G401 (cell line): ENCODE measurements around the gene USP32. TPM values are rescaled to one million over a fixed set of nuclear protein-coding genes. Genes with fewer than 3 reads are reported as not detected.
"Not testable (repeated sequence)": the region's sequence is repeated elsewhere in the genome, so short reads cannot be mapped to it uniquely, and the experiment has no call there.

Experiments
- DNase-seq: peaks from one replicate; pipeline ENCODE4 v3.0.0-alpha.2; 2015; ENCODE audit warnings: low spot score
- in situ Hi-C: cut with HindIII; loops from 2 replicates; pipeline ENCODE4 v1.10.0; 2016; ENCODE audit warnings: low sequenced_read_pairs, mixed read lengths
- total RNA-seq: library from RNA; depleted of rRNA; stranded (reverse); fragments of >200 nt; shearing (Covaris generic); gene quantifications from 2 replicates; pipeline ENCODE4 v1.2.3, GENCODE V29; 2014

Gene USP32
- total RNA-seq, 1 experiment from 2014 or later: 42.4 TPM

DNA sequence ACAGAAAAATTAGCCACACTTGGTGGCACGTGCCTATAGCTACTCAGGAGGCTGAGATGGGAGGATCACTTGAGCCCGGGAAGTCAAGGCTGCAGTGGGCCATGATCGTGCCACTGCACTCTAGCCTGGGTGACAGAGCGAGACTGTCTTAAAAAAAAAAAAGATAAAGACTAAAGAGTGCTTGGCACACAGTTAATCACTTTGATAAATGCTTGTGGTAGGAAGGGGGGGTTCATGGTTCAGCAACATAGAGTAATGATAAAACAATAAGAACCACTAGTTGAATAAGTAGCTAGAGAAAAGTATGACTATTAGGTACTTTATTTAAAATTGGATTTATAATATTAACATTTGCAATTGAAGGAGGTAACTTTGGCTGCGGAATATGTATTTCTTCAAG lies 43.3 kb downstream of the USP32 start:
- DNase-seq: no peak
- in situ Hi-C loops: no loop called here

DNA sequence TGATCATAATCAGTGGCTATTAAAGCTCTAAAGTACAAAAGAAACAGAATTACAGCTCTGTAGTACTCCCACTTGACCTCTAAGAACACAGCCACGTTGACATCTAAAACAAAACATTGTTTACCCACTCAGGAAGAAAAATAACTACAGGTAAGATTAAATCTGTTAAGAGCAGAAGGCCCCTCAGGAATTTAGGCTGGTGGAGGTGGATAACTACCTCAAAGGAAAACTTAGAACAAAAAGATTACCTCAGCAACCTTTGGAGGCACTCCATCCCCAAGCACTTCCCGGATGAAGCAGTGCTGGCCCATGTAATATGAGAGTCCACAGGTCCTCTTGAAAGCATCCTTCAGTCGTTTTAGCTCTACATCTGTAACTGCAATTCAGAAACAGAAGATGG lies 46.7 kb downstream of the USP32 start:
- DNase-seq: no peak
- in situ Hi-C loops: no loop called here

- in situ Hi-C loops, DNase-seq: not testable (repeated sequence)
These were observed 49.4 kb downstream of the USP32 start for GRCh38 chr17:60342492-60342891.

DNA sequence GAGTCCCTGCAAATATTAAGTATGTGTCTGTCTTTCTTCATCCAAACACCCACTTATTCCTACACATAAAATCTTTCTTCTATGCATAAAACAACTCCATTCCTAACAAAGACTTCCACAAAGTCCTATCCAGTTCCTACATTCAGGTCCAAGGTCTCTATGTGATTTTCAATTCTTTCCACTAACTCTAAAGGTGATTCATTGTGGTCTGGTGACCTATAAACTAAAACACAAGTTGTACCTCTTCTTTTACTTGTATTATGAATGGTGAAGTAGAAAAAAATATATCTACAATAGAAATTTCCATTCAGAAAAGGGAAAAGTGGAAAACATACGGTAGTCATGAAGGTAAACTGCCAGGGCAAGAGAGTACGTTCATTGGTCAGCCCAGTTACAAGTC lies 56.6 kb downstream of the USP32 start:
- DNase-seq: no peak
- in situ Hi-C loops: no loop called here

DNA sequence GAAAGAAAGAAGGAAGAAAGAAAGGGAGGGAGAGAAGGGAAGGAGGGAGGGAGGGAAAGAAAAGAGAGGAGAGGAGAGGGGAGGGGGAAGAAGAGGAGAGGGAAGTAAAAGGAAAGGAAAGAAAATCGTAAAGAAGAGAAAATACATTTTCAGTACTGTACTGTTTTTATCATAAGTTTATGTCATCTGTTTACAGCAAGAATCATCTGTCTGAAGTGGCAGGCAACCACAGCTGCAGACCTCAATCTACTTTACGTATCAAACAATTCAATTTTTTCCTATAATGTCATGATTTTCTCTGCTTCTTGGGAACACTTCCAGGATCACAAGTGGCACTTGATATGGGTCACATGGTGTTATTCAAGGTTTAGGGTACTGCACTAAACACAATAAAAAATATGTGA lies 58.3 kb downstream of the USP32 start:
- no peak for DNase-seq
- in situ Hi-C loops: no loop called here

- DNase-seq, in situ Hi-C loops: not testable (repeated sequence)
These were observed 58.9 kb downstream of the USP32 start for GRCh38 chr17:60333072-60333471.

DNA sequence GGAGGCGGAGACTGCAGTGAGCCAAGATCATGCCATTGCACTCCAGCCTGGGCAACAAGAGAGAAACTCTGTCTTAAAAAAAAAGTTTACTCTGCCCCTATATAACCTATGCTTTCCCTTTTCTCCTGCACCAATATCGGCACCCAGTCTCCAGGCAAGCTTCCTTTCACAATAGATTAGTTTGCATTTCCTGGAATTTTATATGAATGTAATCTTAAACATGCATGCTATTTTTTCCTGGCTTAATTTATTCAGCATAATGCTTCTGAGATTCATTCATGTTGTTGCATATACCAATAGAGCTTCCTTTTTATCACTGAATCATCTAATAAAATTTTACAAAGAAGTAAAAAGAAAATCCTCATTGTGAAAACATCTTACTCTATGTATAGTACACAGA lies 59.4 kb downstream of the USP32 start:
- in situ Hi-C loops: no loop called here
- no peak for DNase-seq

GRCh38 chr17:60330731-60331130 lies 61.2 kb downstream of the USP32 start:
- DNase-seq: no peak
- in situ Hi-C loops: no loop called here

GRCh38 chr17:60328679-60329078 lies 63.3 kb downstream of the USP32 start:
- in situ Hi-C loops: no loop called here
- no peak for DNase-seq

GRCh38 chr17:60327901-60328273 lies 64.0 kb downstream of the USP32 start:
- DNase-seq: no peak
- in situ Hi-C loops: no loop called here

DNA sequence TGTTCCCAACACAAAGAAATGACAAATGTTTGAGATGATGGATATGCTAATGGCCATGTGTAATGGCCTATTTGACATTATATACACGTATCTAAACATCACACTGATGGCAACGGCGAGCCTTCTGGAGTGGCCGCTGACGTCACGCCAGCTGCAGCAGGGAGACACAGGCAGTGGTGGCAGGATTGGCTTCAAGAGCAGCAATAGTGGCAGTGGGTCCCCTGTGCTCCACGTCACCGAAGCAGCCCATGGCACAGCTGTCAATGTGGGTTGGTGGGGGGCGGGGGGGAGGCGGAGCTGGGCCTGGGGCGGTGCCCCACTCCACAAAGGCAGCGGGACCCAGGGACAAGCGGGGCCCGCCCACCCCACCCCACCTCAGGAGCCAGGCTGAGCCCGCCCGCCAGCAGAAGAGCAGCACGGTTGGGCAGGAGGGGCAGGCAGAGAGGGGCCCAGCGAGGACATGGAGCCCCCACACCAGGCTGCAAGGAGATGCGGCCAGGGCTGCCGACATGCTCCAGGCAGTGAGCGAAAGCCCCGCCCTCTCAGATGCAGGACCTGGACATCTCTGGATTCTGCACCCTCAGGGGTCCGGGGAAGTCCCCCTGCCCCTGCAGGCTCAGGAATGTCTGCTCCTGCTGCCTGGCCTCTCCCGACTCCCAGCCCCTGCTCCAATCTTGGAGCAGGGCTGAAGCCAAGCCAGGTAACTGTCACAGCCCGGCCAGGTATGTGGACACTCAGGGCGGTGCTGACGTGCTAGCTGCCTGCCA lies 64.6 kb downstream of the USP32 start:
- in situ Hi-C loops: no loop called here
- no peak for DNase-seq

DNA sequence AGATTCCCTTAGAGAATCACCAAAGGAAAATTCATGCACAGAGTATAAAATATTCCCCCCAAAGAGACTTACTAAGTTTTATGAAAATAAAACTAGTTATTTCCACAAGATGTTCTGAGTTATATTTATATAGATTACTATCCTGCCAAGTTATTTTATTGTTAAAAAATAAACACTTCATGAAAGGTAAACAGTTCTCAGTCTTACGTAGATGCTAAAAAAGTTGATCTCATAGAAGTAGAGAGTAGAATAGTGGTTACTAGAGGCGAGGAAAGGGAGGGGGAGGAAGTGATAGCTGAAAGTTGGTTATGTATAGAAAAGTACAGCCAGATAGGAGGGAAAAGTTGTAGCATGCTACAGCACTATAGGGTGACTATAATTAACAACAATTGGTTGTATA lies 65.2 kb downstream of the USP32 start:
- in situ Hi-C loops: no loop called here
- no peak for DNase-seq

GRCh38 chr17:60325730-60326524 lies 66.0 kb downstream of the USP32 start:
- in situ Hi-C loops: no loop called here
- DNase-seq: no peak

- no peak for DNase-seq
- in situ Hi-C loops: no loop called here
These were observed 68.2 kb downstream of the USP32 start for GRCh38 chr17:60323754-60324153.

- in situ Hi-C loops: no loop called here
- DNase-seq: no peak
These were observed 69.9 kb downstream of the USP32 start for GRCh38 chr17:60322056-60322387.

DNA sequence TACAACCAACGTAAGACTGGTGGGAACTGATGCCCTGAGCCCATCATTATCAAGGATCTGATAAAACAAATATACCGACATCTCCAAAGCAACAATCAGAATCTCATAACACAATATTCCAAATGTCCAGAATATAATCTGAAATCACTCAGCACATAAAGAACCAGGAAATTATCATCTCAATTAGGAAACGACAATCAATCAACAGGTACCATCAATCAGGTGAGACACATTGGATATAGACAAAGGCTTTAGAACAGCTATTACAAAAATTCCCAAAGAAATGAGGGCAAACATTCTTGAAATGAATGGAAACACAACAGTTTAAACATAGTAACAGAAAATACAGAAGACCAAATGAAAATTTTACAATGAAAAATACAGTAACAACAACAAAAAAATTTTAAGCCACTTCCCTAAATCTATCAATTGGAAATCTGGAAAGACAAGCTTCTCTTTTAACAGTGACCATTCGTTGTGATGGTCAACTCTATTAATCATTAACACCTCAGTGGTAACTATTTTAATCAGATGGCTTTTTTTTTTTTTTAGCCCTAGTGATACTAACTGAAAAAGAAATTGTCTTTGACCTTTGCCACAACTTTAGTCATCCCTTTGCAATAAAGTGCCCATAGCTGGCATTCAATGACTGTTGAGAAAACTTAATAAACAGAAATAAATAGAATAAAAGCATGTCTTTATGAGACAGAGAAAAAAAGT lies 70.4 kb downstream of the USP32 start:
- no peak for DNase-seq
- in situ Hi-C loops: no loop called here

- in situ Hi-C loops: no loop called here
These were observed 73.1 kb downstream of the USP32 start for GRCh38 chr17:60318830-60319229.

GRCh38 chr17:60318326-60318725 lies 73.6 kb downstream of the USP32 start:
- no peak for DNase-seq
- in situ Hi-C loops: no loop called here

More at GRCh38 chr17:60318830-60319229, 73.1 kb downstream of the USP32 start:
- no peak for DNase-seq

- DNase-seq: no peak
These were observed 76.3 kb downstream of the USP32 start for GRCh38 chr17:60315650-60316049.

GRCh38 chr17:60314900-60315299 lies 77.0 kb downstream of the USP32 start:
- DNase-seq, in situ Hi-C loops: not testable (repeated sequence)

More at GRCh38 chr17:60315650-60316049, 76.3 kb downstream of the USP32 start:
- in situ Hi-C loops: no loop called here
